ENCODE measurements around the gene ZFX.

The ZFX gene

DNA sequence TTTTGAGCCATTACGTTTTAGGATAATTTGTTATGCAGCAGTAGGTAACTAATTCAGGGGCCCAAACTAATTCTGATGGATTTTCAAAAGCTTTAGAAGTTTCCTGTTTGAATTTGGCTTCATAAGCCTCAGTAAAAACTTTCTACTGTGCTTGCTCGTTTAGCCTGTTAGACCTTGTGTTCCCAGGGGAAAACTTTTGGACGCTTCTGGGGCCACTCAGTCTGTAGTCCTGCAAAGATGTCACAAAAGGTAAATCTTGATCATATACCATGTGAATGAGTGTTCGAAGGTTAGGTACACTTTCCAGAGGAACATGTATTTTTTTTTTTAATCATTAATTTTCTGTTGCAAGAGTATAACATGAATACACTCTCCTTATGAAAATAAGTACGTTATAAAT lies 93.7 kb downstream of the ZFX start:
- DNase-seq = no peak

DNA sequence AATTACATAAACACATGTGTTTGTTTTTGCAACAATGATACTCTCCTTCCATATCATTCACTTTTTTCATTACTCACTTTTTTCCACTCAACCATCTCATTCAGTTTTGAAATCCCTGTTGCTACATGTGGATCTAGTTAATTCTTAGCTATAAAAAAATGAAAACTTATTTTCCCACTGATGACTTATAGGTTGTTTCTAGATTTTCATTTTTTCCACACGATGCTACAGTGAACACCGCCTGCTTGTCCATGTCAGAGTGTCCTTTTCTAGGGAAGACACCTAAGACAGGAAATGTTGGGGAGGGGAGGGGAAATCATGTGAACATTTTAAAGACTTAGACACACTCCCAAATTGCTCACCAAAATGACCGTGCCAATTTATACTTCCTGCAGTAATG lies 94.2 kb downstream of the ZFX start:
- no peak for DNase-seq

DNA sequence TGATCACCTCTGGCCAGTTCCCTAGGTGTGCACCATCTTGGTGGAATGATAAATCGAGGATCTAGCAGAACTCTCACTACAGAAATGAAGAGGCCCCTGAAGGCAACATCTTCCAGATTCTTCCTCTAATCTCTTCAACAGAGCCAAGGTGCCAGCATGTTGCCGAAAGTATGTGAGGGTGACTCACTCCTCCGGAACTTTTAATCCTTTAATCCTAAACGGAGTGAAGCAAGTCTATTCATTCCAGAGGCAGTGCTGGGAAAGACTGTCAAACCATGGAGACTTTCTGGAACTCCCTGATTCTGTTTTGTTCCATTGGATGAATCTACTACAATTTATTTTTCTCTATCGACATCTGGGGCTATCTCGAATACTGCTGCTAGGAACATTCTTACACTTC lies 95.7 kb downstream of the ZFX start:
- DNase-seq = no peak

DNA sequence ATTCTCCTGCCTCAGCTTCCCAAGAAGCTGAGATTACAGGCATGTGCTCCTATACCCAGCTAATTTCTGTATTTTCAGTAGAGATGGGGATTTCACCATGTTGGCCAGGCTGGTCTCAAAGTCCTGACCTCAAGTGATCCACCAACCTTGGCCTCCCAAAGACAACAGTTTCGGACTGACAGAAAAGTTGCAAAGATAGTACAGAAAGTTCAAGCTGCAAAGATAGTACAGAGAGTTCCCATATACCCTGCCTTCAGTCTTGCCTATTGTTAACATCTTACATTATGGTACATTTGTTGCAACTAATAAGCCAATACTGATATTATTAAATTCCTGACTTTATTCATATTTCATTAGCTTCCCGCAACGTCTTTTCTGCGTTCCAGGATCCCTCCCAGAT lies 98.5 kb downstream of the ZFX start:
- DNase-seq = no peak

DNA sequence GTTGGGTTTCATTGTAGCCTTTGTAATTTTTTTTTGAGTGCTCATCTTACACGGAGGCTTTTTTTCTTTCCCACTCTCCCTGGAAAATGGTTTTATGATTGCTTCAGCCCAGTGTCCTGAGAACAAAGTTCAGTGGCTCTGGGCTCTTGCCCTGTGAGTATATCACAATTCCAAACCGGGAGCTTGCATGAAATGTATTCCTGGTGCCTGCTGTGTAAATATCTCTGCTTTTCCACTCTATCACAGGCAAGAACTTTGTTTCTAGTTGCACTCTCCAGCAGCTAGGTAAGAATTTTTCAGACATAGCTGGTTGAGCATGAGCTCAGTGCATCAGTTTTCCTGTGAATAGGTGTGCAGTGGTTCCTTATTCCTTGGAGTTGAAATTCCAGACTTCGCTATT lies 103.5 kb downstream of the ZFX start:
- no peak for DNase-seq

DNA sequence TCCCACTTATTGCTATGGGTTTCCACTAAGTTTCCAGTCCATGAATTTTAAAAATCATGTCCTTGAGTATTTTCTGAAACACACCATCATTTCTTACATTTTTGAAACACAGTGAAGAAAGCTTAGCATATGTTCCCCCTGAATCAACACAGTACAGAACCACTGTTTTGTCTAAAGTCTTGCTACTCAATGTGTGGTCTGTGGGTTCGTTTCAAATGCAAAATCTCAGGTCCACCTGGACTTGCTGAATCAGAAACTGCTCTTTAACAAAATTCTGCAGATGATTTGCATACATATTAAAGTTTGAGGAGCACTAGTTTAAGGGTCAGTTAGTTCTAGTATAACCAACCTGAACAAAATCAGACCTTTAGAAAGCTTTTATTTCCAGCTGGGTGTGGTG lies 103.9 kb downstream of the ZFX start:
- DNase-seq = no peak

DNA sequence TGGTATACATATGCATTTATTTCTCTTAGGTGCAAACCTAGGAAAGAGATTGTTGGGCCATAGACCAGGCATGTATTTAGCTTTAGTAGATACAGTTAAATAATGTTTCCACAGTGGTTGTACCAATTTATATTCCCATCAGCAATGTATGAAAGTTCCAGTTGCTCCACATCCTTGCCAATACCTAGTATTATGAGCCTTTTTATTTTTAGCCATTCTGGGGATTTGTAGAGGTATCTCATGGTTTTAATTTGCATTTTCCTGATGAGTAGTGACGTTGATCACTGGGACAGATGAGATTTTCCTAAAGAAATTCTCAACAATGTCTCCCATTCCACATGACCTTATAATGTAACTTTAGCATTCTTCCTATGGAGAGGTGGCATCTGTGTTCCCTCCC lies 107.5 kb downstream of the ZFX start:
- no peak for DNase-seq

DNA sequence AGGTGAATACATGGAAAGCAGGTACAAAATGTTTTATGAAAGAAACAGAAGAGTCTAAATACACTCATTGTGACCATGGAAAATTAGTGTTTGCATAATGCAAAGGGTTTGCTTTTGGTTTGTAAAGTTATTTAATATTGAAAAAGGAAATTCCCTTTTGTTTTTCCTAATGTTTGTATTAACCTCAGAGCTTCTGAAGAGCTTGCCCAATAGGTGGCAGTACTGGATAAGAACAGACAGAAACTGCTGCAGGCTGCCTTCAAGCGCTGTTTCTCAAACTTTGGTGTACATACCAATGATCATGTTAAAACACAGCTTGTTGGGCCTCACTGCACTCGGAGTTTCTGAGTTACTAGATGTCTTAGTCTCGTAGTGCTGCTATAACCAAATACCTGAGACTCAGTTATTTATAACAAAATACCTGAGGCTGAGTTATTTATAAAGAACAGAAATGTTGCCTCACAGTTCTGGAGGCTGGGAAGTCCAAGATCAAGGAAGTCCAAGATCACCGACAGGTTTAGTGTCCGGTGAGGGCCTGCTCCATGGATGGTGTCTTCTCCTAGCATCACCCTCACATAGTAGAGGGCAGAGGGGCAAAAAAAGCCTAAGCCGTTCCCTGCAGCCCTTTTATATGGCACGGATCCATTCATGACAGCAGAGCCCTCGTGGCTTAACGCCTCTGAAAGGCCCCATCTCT lies 110.2 kb downstream of the ZFX start:
- DNase-seq = no peak

DNA sequence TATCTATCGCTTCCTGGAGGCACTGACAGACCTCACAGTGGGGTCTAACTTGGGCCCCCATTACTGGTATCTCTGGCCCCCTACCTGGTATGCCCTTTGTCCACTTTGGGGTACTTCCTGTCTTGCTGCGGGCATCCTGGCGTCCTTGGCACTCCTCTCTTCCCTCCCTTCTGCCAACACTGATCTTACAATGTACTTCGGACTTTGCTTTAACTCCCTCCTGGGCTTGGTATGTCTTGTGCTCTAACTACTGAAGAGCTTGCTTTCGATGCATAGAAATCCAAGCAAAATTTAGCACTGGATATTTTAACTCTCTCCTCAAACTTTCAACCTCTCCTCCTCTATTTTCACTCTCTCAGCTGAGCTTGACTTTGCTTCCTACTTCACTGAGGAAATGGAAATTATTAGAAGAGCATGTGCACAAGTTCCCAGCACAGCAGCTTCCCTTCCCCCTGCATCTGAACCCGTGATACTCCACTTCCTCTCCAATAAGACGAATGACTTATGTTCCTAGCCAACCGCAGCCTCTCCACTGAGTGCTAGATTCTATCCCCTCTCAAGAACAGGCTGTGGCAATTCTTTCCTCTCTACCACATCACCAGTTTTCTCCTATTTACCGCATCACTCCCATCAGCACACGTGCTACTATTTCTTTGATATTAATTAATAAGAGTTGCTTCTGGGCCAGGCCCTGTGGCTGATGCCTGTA lies 111.5 kb downstream of the ZFX start:
- no peak for DNase-seq

DNA sequence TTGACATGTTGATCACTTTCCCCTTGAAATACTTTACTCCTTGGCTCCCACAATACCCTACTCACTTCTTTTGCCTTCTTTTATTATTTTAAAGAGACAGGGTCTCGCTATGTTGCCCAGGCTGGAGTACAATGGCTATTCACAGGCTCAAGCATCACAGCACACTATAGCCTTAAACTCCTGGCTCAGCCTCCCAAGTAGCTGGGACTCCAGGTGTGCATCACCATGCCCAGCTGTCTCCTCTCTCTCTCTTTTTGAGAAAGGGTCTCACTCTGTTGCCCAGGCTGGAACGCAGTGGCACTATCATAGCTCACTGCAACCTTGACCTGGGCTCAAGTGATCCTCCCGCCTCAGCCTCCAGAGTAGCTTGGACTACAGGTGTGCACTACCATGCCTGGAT lies 112.8 kb downstream of the ZFX start:
- DNase-seq = no peak

DNA sequence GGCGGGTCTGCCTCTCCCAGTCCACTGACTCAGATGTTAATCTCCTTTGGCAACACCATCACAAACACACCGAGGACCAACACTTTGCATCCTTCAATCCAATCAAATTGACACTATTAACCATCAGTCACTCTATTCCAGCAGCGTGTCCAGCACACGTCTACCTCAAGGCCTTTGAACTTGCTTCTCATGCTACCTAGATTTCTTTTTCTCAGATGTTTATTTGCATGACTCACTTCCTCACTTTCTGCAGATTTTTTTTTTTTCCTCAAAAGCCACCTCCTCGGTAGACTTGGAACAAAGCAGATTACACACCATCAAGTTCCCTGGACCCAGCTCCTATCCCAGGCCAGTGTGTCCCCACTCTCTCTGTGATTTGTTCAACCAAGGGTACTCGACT lies 114.9 kb downstream of the ZFX start:
- no peak for DNase-seq
